HG02642 (cell line): ENCODE data around the gene ACAP2.
"Not testable (repeated sequence)": the region's sequence is repeated elsewhere in the genome, so short reads cannot be mapped to it uniquely, and the experiment has no call there.

Experiments
- ATAC-seq: cut with Tn5 transposase; IDR thresholded peaks from one replicate; pipeline ENCODE4 v1.9.1; 2021; ENCODE audit warnings: mild to moderate bottlenecking; ENCODE audit not compliant: unreplicated experiment, poor library complexity

The ACAP2 gene

GRCh38 chr3:195306369-195306768 is 136.5 kb downstream of the ACAP2 start:
- no peak for ATAC-seq

GRCh38 chr3:195302431-195302830 is 140.4 kb downstream of the ACAP2 start:
- no peak for ATAC-seq

- peak; percentile 60 for ATAC-seq
Measured at GRCh38 chr3:195297446-195297845, 145.4 kb downstream of the ACAP2 start.

GRCh38 chr3:195296662-195297061 is 146.2 kb downstream of the ACAP2 start:
- ATAC-seq = no peak

GRCh38 chr3:195291121-195291520 is 151.7 kb downstream of the ACAP2 start:
- ATAC-seq = no peak

GRCh38 chr3:195290643-195291042 is 152.2 kb downstream of the ACAP2 start:
- ATAC-seq = not testable (repeated sequence)

GRCh38 chr3:195286115-195286872 is 156.5 kb downstream of the ACAP2 start:
- ATAC-seq = no peak

GRCh38 chr3:195285372-195285771 is 157.4 kb downstream of the ACAP2 start:
- ATAC-seq = no peak

- ATAC-seq = no peak
Measured at GRCh38 chr3:195284842-195285241, 158.0 kb downstream of the ACAP2 start.

- ATAC-seq = no peak
Measured at GRCh38 chr3:195282961-195283360, 159.9 kb downstream of the ACAP2 start.

GRCh38 chr3:195274259-195274966 is 168.4 kb downstream of the ACAP2 start:
- no peak for ATAC-seq

- ATAC-seq = peak; percentile 74
Measured at GRCh38 chr3:195271410-195272243, 171.2 kb downstream of the ACAP2 start.

GRCh38 chr3:195270817-195271409 is 171.9 kb downstream of the ACAP2 start, which contains the start of gene XXYLT1:
XXYLT1 (minus strand) TSS chr3:195271159; CDS start chr3:195271058, 101 bp downstream.
- peak; percentile 85 for ATAC-seq

- peak; percentile 16 for ATAC-seq
Measured at GRCh38 chr3:195270079-195270816, 172.6 kb downstream of the ACAP2 start.

- ATAC-seq = no peak
Measured at GRCh38 chr3:195269375-195270078, 173.3 kb downstream of the ACAP2 start.

GRCh38 chr3:195268576-195269309 is 174.1 kb downstream of the ACAP2 start:
- no peak for ATAC-seq

GRCh38 chr3:195267096-195267495 is 175.7 kb downstream of the ACAP2 start:
- ATAC-seq = no peak

GRCh38 chr3:195266428-195266827 is 176.4 kb downstream of the ACAP2 start:
- no peak for ATAC-seq
